NT2/D1 (cell line): ENCODE measurements around the gene CTRB2.

Experiments
- DNase-seq: peaks from one replicate; pipeline ENCODE4 v3.0.0-alpha.2; 2011; ENCODE audit warnings: low read depth, low spot score
- H3K27me3 ChIP-seq: 2 replicates; pipeline ENCODE4 v1.6.0; 2011; ENCODE audit warnings: mild to moderate bottlenecking; ENCODE audit not compliant: insufficient read length, insufficient read depth
- H3K36me3 ChIP-seq: 2 replicates; pipeline ENCODE4 v1.6.1; 2011; ENCODE audit warnings: mild to moderate bottlenecking, low read length, mixed read lengths; ENCODE audit not compliant: insufficient read depth, insufficient read length
- H3K4me1 ChIP-seq: 2 replicates; pipeline ENCODE4 v1.5.1; 2011; ENCODE audit not compliant: insufficient read depth, insufficient read length
- H3K4me3 ChIP-seq: 2 replicates; pipeline ENCODE4 v1.5.1; 2011; ENCODE audit warnings: low read depth; ENCODE audit not compliant: insufficient read length
- H3K9ac ChIP-seq: 2 replicates; pipeline ENCODE4 v1.6.0; 2011; ENCODE audit warnings: low read depth; ENCODE audit not compliant: insufficient read length
- H3K9me3 ChIP-seq: 2 replicates; pipeline ENCODE4 v1.5.1; 2011; ENCODE audit warnings: mild to moderate bottlenecking, low read length; ENCODE audit not compliant: insufficient read depth
- SUZ12 ChIP-seq: IDR thresholded peaks from 2 replicates; pipeline ENCODE4 v1.6.1; 2011; ENCODE audit not compliant: insufficient read length, insufficient read depth; ENCODE audit errors: extremely low read depth
- YY1 ChIP-seq: IDR thresholded peaks from 2 replicates; pipeline ENCODE4 v1.6.1; 2011; ENCODE audit not compliant: insufficient read length, insufficient read depth
- ZNF274 ChIP-seq: IDR thresholded peaks from 2 replicates; pipeline ENCODE4 v1.6.1; 2011; ENCODE audit warnings: mild to moderate bottlenecking, low read depth, low read length

CTRB2 gene

GRCh38 chr16:75250809-75251279 is 43.9 kb upstream of the CTRB2 start:
- Histone ChIP-seq H3K4me1 (peaks cover 61% of the 10 kb centered on the region), H3K9ac (peak overlapping the region; percentile 94), H3K4me3 (peak overlapping the region; percentile 83), H3K9me3 (no peaks in the 10 kb centered on the region), H3K27me3 (no peaks in the 10 kb centered on the region), H3K36me3 (peaks cover 37% of the 10 kb centered on the region)
- no peak for TF ChIP-seq ZNF274
- no peak for TF ChIP-seq YY1
- TF ChIP-seq SUZ12, result no peak
- DNase-seq, result no peak

- Histone ChIP-seq H3K9me3 (no peaks in the 10 kb centered on the region), H3K36me3 (peaks cover 37% of the 10 kb centered on the region), H3K4me3 (peak overlapping the region; percentile 83), H3K27me3 (no peaks in the 10 kb centered on the region), H3K9ac (peak overlapping the region; percentile 94), H3K4me1 (peaks cover 65% of the 10 kb centered on the region)
- DNase-seq, result no peak
- no peak for TF ChIP-seq ZNF274
- no peak for TF ChIP-seq SUZ12
- TF ChIP-seq YY1, result no peak
Observed at GRCh38 chr16:75250089-75250808, 43.3 kb upstream of the CTRB2 start.

GRCh38 chr16:75249441-75249840 is 42.5 kb upstream of the CTRB2 start:
- Histone ChIP-seq H3K9ac (peak overlapping the region; percentile 94), H3K9me3 (no peaks in the 10 kb centered on the region), H3K4me1 (peaks cover 68% of the 10 kb centered on the region), H3K4me3 (peak overlapping the region; percentile 83), H3K36me3 (peaks cover 41% of the 10 kb centered on the region), H3K27me3 (no peaks in the 10 kb centered on the region)
- DNase-seq, result no peak
- TF ChIP-seq YY1, result no peak
- no peak for TF ChIP-seq ZNF274
- no peak for TF ChIP-seq SUZ12

- Histone ChIP-seq H3K9me3 (no peaks in the 10 kb centered on the region), H3K4me3 (no peak overlapping the region), H3K27me3 (no peaks in the 10 kb centered on the region), H3K36me3 (peaks cover 48% of the 10 kb centered on the region), H3K9ac (peak overlapping the region; percentile 58), H3K4me1 (peaks cover 69% of the 10 kb centered on the region)
- DNase-seq, result no peak
- no peak for TF ChIP-seq SUZ12
- TF ChIP-seq YY1, result no peak
- no peak for TF ChIP-seq ZNF274
Observed at GRCh38 chr16:75248536-75249380, 41.8 kb upstream of the CTRB2 start.

GRCh38 chr16:75248142-75248535 is 41.2 kb upstream of the CTRB2 start:
- H3K4me1 ChIP-seq, result peaks cover 71% of the 10 kb centered on the region
- peak overlapping the region; percentile 58 for H3K9ac ChIP-seq
- no peak overlapping the region for H3K4me3 ChIP-seq

GRCh38 chr16:75247249-75247648 is 40.3 kb upstream of the CTRB2 start:
- Histone ChIP-seq H3K9ac (peak overlapping the region; percentile 68), H3K27me3 (no peaks in the 10 kb centered on the region), H3K9me3 (no peaks in the 10 kb centered on the region), H3K4me1 (peaks cover 62% of the 10 kb centered on the region), H3K36me3 (peaks cover 63% of the 10 kb centered on the region), H3K4me3 (no peak overlapping the region)
- no peak for DNase-seq
- TF ChIP-seq ZNF274 (no peak), SUZ12 (no peak), YY1 (no peak)

More at GRCh38 chr16:75248142-75248535, 41.2 kb upstream of the CTRB2 start:
- Histone ChIP-seq H3K36me3 (peaks cover 54% of the 10 kb centered on the region), H3K27me3 (no peaks in the 10 kb centered on the region), H3K9me3 (no peaks in the 10 kb centered on the region)
- no peak for DNase-seq
- TF ChIP-seq YY1 (no peak), ZNF274 (no peak), SUZ12 (no peak)

- TF ChIP-seq SUZ12, result no peak
- TF ChIP-seq ZNF274, result no peak
- Histone ChIP-seq H3K9ac (peak overlapping the region; percentile 68), H3K36me3 (peaks cover 69% of the 10 kb centered on the region), H3K4me3 (no peak overlapping the region), H3K4me1 (peaks cover 59% of the 10 kb centered on the region), H3K9me3 (no peaks in the 10 kb centered on the region), H3K27me3 (no peaks in the 10 kb centered on the region)
- no peak for DNase-seq
Observed at GRCh38 chr16:75246504-75247205, 39.7 kb upstream of the CTRB2 start.
